Measurements from ENCODE around the gene SNED1. TPM values are rescaled to one million over a fixed set of nuclear protein-coding genes. Genes with fewer than 3 reads are reported as not detected.

The SNED1 gene
- polyA plus RNA-seq, 3 donors: 0.02 to 3.4 (median 0.12) TPM

DNA sequence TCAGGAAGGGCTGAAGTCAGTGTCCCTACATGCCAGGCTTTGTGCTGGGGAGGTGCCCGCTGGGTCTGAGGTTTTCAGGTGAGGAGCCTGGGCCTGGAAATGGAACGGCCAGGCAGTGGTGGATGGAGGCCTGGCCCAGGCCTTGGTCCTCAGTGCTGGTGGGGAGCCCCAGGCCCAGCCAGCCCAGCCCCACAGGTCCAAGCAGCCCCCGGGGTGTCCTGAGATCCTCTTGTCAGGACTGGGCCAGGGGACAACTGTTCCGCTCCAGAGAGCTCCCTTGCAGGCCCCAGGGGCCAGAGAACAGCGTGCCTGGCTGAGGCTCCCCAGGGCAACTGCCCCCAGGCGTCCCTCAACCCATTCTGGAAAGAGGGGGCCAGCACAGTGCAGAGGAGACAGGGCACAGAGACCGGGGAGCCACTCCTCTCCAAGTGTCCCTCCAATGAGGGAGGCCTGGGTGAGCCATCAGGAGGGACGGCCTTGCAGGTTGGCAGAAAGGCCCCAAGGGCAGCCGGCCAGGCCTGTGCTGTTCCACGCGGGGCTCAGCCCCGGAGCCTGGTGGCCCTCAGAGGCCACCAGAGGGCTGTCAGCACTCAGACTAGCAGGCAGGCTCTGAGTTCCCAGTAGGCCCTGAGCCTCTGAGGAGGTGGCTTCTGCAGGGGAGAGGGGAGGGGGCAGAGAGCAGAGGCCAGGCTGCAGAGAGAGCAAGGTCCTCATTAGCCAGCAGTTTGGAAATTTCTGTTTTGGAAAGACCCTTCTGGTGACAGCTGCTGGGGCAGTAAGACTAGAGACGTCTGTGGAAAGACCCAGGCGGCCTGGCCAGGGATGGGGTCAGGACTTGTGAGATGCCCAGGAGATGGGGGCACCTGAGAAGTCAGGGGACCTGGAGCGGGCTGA is 29.4 kb upstream of the SNED1 start:
- DNase-seq: no peak
- H4K20me1 ChIP-seq (ENCODE audit: insufficient read depth, low read length): no peaks in the 10 kb centered on the region
- no peaks in the 10 kb centered on the region for H3K79me2 ChIP-seq (ENCODE audit: insufficient read depth, low read length)
- H3K4me2 ChIP-seq (replicated peaks; ENCODE audit: extremely low read depth, low read length, poor library complexity, severe bottlenecking): no peak overlapping the region
- 97% methylated on average over 13 of the region's 15 CpGs for WGBS (ENCODE audit: insufficient coverage)
- intact Hi-C loops (cut with micrococcal nuclease): no loop called here
- TF ChIP-seq, protein P1, sequence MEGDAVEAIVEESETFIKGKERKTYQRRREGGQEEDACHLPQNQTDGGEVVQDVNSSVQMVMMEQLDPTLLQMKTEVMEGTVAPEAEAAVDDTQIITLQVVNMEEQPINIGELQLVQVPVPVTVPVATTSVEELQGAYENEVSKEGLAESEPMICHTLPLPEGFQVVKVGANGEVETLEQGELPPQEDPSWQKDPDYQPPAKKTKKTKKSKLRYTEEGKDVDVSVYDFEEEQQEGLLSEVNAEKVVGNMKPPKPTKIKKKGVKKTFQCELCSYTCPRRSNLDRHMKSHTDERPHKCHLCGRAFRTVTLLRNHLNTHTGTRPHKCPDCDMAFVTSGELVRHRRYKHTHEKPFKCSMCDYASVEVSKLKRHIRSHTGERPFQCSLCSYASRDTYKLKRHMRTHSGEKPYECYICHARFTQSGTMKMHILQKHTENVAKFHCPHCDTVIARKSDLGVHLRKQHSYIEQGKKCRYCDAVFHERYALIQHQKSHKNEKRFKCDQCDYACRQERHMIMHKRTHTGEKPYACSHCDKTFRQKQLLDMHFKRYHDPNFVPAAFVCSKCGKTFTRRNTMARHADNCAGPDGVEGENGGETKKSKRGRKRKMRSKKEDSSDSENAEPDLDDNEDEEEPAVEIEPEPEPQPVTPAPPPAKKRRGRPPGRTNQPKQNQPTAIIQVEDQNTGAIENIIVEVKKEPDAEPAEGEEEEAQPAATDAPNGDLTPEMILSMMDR (IDR thresholded peaks at IDR 0.05): no peak
- H3K4me1 Mint-ChIP-seq: peaks cover 19% of the 10 kb centered on the region
- no peaks in the 10 kb centered on the region for H3K9me3 ChIP-seq (replicated peaks in 1 of 2; ENCODE audit: control insufficient read depth in 1 of 2, insufficient read depth in 1 of 2, low read length in 2 of 2)
- no peak overlapping the region for H3K27ac ChIP-seq (ENCODE audit: low read depth in 1 of 2, low read length in 2 of 2)
- peaks cover 2 to 4% (median 3%) of the 10 kb centered on the region in 3 donors for H3K27me3 Mint-ChIP-seq (ENCODE audit: low read depth in 3 of 3)
- H2AFZ ChIP-seq (ENCODE audit: insufficient read depth, low read depth, low read length, poor library complexity, severe bottlenecking): no peak overlapping the region
- no peak overlapping the region for H3K4me3 Mint-ChIP-seq
- peaks cover 27 to 28% of the 10 kb centered on the region in 2 donors for H3K4me1 ChIP-seq (ENCODE audit: control insufficient read depth in 1 of 2, insufficient read depth in 2 of 2, low read length in 2 of 2)
- H3K9me3 Mint-ChIP-seq: peaks cover 0 to 8% (median 2%) of the 10 kb centered on the region in 7 donors
- no peaks in the 10 kb centered on the region for H3K36me3 Mint-ChIP-seq
- H3K27me3 ChIP-seq (ENCODE audit: control insufficient read depth in 2 of 2, insufficient read depth in 2 of 2, low read length in 2 of 2): no peaks in the 10 kb centered on the region
- no peak overlapping the region for H3K4me3 ChIP-seq (replicated peaks in 1 of 3; ENCODE audit: low read depth in 2 of 3, low read length in 3 of 3)
- no peaks in the 10 kb centered on the region for H3K36me3 ChIP-seq (replicated peaks in 1 of 2; ENCODE audit: control insufficient read depth in 1 of 2, insufficient read depth in 2 of 2, low read length in 2 of 2)
- H3K27ac Mint-ChIP-seq: no peak overlapping the region
- no peak overlapping the region for H3K9ac ChIP-seq (ENCODE audit: insufficient read depth, low read length, poor library complexity, severe bottlenecking)

DNA sequence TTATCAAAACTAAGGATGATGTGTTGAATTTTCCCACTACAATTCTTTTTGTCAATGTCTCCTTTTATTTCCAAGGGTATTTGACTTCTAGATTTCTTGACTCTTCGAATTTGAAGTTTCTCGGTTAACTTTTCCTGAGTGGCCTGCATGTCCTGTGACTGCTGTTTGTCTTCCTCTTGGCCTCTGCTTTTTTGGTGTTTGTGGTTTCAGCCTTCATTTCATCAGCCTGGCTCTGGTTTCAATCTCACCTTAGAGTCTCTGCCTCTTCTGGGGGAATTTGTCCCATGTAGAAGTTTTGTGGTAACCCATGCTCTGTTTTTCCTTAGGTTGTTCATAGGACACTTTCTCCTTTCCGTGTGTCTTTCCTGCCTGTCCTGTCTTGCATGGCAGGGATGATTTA is 28.3 kb upstream of the SNED1 start:
- TF ChIP-seq, protein P1 (IDR thresholded peaks at IDR 0.05): no peak
- no peaks in the 10 kb centered on the region for H4K20me1 ChIP-seq (ENCODE audit: insufficient read depth, low read length)
- peaks cover 0 to 2% of the 10 kb centered on the region in 2 donors for H3K27me3 ChIP-seq (ENCODE audit: control insufficient read depth in 2 of 2, insufficient read depth in 2 of 2, low read length in 2 of 2)
- no peak overlapping the region for H3K4me3 ChIP-seq (replicated peaks in 1 of 3; ENCODE audit: low read depth in 2 of 3, low read length in 3 of 3)
- peaks cover 16% of the 10 kb centered on the region in 2 donors for H3K4me1 ChIP-seq (ENCODE audit: control insufficient read depth in 1 of 2, insufficient read depth in 2 of 2, low read length in 2 of 2)
- DNase-seq: no peak
- H3K4me3 Mint-ChIP-seq: no peak overlapping the region
- H3K9me3 ChIP-seq (replicated peaks in 1 of 2; ENCODE audit: control insufficient read depth in 1 of 2, insufficient read depth in 1 of 2, low read length in 2 of 2): no peaks in the 10 kb centered on the region
- no peak overlapping the region for H3K9ac ChIP-seq (ENCODE audit: insufficient read depth, low read length, poor library complexity, severe bottlenecking)
- H3K9me3 Mint-ChIP-seq: peaks cover 0 to 8% (median 2%) of the 10 kb centered on the region in 7 donors
- H3K79me2 ChIP-seq (ENCODE audit: insufficient read depth, low read length): no peaks in the 10 kb centered on the region
- intact Hi-C loops (cut with micrococcal nuclease): no loop called here
- WGBS (ENCODE audit: insufficient coverage): no CpG with 5 or more reads among the region's 3 CpGs
- H3K27ac Mint-ChIP-seq: peak overlapping the region in 5 of 7 donors; percentile 15 to 79 (median 37)
- H3K36me3 ChIP-seq (replicated peaks in 1 of 2; ENCODE audit: control insufficient read depth in 1 of 2, insufficient read depth in 2 of 2, low read length in 2 of 2): no peaks in the 10 kb centered on the region
- H3K4me1 Mint-ChIP-seq: peaks cover 13% of the 10 kb centered on the region
- no peak overlapping the region for H2AFZ ChIP-seq (ENCODE audit: insufficient read depth, low read depth, low read length, poor library complexity, severe bottlenecking)
- no peak overlapping the region for H3K27ac ChIP-seq (ENCODE audit: low read depth in 1 of 2, low read length in 2 of 2)
- H3K27me3 Mint-ChIP-seq (ENCODE audit: low read depth in 3 of 3): peaks cover 6 to 8% (median 8%) of the 10 kb centered on the region in 3 donors
- no peak overlapping the region for H3K4me2 ChIP-seq (replicated peaks; ENCODE audit: extremely low read depth, low read length, poor library complexity, severe bottlenecking)
- H3K36me3 Mint-ChIP-seq: no peaks in the 10 kb centered on the region

Measured in CD14-positive monocyte (primary cell).